Loucy (cell line): Measurements from ENCODE around the gene ZNRF1.

ENCODE experiments used
- H2AFZ ChIP-seq: fragments of 200-600 bp; sonication (generic); 2 replicates; pipeline ENCODE4 v1.6.0; 2016; ENCODE audit warnings: antibody characterized with exemption, mild to moderate bottlenecking, low read length, moderate library complexity
- H3F3A ChIP-seq: fragments of 200-600 bp; 2 replicates; pipeline ENCODE4 v1.6.0; 2016; ENCODE audit warnings: antibody characterized with exemption, low read depth, mild to moderate bottlenecking
- H3K27me3 ChIP-seq: fragments of 200-600 bp; sonication (generic); 2 replicates; pipeline ENCODE4 v1.6.1; 2014; ENCODE audit warnings: low read length, mild to moderate bottlenecking; ENCODE audit not compliant: insufficient read depth, poor library complexity, severe bottlenecking
- H3K36me3 ChIP-seq: fragments of 200-600 bp; sonication (generic); 2 replicates; pipeline ENCODE4 v1.6.1; 2016; ENCODE audit warnings: low read length; ENCODE audit not compliant: insufficient read depth
- H3K4me1 ChIP-seq: fragments of 200-600 bp; sonication (generic); 2 replicates; pipeline ENCODE4 v1.5.1; 2014; ENCODE audit warnings: low read length, mild to moderate bottlenecking; ENCODE audit not compliant: insufficient read depth, poor library complexity, severe bottlenecking
- H3K4me2 ChIP-seq: fragments of 200-600 bp; sonication (generic); 2 replicates; pipeline ENCODE4 v1.6.0; 2014; ENCODE audit warnings: antibody characterized with exemption, low read length, low read depth, mild to moderate bottlenecking; ENCODE audit not compliant: poor library complexity, severe bottlenecking
- H3K4me3 ChIP-seq: fragments of 200-600 bp; sonication (generic); 2 replicates; pipeline ENCODE4 v1.5.1; 2014; ENCODE audit warnings: low read length, mild to moderate bottlenecking, mixed read lengths; ENCODE audit not compliant: poor library complexity, severe bottlenecking
- H3K79me2 ChIP-seq: fragments of 200-600 bp; sonication (generic); 2 replicates; pipeline ENCODE4 v1.6.1; 2014; ENCODE audit warnings: low read length; ENCODE audit not compliant: insufficient read depth
- H3K9ac ChIP-seq: fragments of 200-600 bp; sonication (generic); 2 replicates; pipeline ENCODE4 v1.6.0; 2014; ENCODE audit warnings: mild to moderate bottlenecking, low read depth, low read length, moderate library complexity; ENCODE audit not compliant: poor library complexity, severe bottlenecking
- H3K9me2 ChIP-seq: fragments of 200-600 bp; sonication (generic); replicated peaks from 2 replicates; pipeline ENCODE4 v1.6.1; 2016; ENCODE audit warnings: low read depth, low read length, mixed read lengths
- H3K9me3 ChIP-seq: fragments of 200-600 bp; sonication (generic); 2 replicates; pipeline ENCODE4 v1.6.1; 2014; ENCODE audit warnings: mild to moderate bottlenecking, antibody characterized with exemption, low read length, low read depth; ENCODE audit not compliant: insufficient read depth
- H4K20me1 ChIP-seq: fragments of 200-600 bp; sonication (generic); 2 replicates; pipeline ENCODE4 v1.6.0; 2014; ENCODE audit warnings: antibody characterized with exemption, low read length, mild to moderate bottlenecking; ENCODE audit not compliant: insufficient read depth, poor library complexity, severe bottlenecking
- EZH2phosphoT487 ChIP-seq: fragments of 200-600 bp; IDR thresholded peaks from 2 replicates; pipeline ENCODE4 v1.6.1; 2018; ENCODE audit warnings: antibody characterized with exemption, mild to moderate bottlenecking, moderate library complexity, borderline replicate concordance
- TF ChIP-seq, protein P1 (sequence below): fragments of 200-600 bp; sonication (generic); conservative IDR thresholded peaks from 2 replicates; pipeline ENCODE4 v1.5.1; 2014; ENCODE audit warnings: mild to moderate bottlenecking, antibody characterized with exemption, low read length

ZNRF1 gene

GRCh38 chr16:75147968-75148310 is 149.1 kb downstream of the ZNRF1 start:
- Histone ChIP-seq H3K9me3 (peaks cover 15% of the 10 kb centered on the region), H3K27me3 (no peaks in the 10 kb centered on the region), H3K4me1 (peaks cover 9% of the 10 kb centered on the region), H3K4me2 (peak overlapping the region; percentile 99), H3F3A (no peaks in the 10 kb centered on the region), H3K9ac (no peak overlapping the region), H3K4me3 (peak overlapping the region; percentile 90), H3K79me2 (peaks cover 39% of the 10 kb centered on the region), H3K9me2 (no peaks in the 10 kb centered on the region), H3K36me3 (no peaks in the 10 kb centered on the region), H4K20me1 (peaks cover 8% of the 10 kb centered on the region), H2AFZ (peak overlapping the region; percentile 92)
- TF ChIP-seq, protein P1, sequence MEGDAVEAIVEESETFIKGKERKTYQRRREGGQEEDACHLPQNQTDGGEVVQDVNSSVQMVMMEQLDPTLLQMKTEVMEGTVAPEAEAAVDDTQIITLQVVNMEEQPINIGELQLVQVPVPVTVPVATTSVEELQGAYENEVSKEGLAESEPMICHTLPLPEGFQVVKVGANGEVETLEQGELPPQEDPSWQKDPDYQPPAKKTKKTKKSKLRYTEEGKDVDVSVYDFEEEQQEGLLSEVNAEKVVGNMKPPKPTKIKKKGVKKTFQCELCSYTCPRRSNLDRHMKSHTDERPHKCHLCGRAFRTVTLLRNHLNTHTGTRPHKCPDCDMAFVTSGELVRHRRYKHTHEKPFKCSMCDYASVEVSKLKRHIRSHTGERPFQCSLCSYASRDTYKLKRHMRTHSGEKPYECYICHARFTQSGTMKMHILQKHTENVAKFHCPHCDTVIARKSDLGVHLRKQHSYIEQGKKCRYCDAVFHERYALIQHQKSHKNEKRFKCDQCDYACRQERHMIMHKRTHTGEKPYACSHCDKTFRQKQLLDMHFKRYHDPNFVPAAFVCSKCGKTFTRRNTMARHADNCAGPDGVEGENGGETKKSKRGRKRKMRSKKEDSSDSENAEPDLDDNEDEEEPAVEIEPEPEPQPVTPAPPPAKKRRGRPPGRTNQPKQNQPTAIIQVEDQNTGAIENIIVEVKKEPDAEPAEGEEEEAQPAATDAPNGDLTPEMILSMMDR, result no peak
- TF ChIP-seq EZH2phosphoT487, result no peak

DNA sequence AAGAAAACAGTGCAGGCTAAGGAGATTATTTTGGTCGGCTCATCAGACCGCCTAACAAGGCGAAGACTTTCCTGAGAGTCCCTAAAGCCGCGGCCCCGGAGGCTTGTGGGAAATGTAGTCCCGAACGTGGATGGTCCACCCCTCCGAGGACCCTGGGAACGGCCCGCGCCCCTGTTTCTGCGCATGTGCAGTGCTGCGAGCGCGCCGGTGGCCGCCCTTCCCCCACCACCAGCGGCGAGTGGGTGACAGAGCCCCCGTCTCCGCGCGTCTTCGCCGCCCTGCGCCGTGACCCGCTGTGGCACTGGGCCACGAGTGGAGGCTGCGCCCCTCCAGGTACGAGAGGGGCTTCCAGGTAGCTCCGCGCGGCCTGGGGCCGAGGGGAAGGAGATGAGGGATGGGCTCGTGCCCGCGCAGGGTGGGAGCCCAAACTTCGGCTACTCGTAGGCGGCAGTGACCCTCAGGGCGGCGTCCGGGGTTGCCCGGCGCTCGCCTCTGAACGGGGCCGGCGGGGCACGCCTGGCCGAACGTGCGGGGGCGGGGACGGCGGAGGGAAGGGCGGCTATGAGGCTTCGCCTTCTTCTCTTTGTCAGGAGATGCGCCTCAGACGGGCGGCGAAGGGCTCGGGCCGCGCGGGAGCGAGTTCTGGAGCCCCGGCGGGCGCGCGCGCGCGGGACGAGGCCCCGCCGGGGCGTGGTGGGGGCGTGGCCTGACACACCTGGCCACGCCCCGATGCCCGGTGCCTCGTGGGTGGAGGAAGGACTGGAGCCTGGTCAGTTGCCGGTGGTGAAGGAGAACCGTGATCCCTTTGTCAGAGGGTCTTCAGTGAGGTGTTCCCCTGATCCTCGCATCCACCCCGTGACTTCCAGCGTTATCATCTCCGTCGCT is 149.7 kb downstream of the ZNRF1 start, which contains the start of gene ZFP1:
ZFP1 (plus strand) TSS at position 214 of the 885 bp plus-strand sequence. CDS start 4,428 bp downstream, outside the sequence.
- Histone ChIP-seq H2AFZ (peak within 1 kb of the TSS; percentile 92), H3K9me3 (peaks cover 15% of the 10 kb centered on the region), H3K9ac (peak within 1 kb of the TSS; percentile 89), H3K4me1 (peaks cover 9% of the 10 kb centered on the region), H3K27me3 (no peaks in the 10 kb centered on the region), H4K20me1 (peaks cover 8% of the 10 kb centered on the region), H3K9me2 (no peaks in the 10 kb centered on the region), H3K4me3 (peak within 1 kb of the TSS; percentile 90), H3K79me2 (peaks cover 45% of the 10 kb centered on the region), H3K4me2 (peak within 1 kb of the TSS; percentile 99), H3K36me3 (no peaks in the 10 kb centered on the region), H3F3A (no peaks in the 10 kb centered on the region)
- TF ChIP-seq EZH2phosphoT487, result no peak
- TF ChIP-seq, protein P1, result no peak

GRCh38 chr16:75151798-75152197 is 153.0 kb downstream of the ZNRF1 start:
- Histone ChIP-seq H3K9me2 (no peaks in the 10 kb centered on the region), H3K4me3 (no peak overlapping the region), H3K79me2 (peaks cover 56% of the 10 kb centered on the region), H3F3A (no peaks in the 10 kb centered on the region; the same call in 1 of the 2 replicates), H3K9me3 (peaks cover 15% of the 10 kb centered on the region), H2AFZ (no peak overlapping the region), H4K20me1 (peaks cover 8% of the 10 kb centered on the region), H3K36me3 (peaks cover 8% of the 10 kb centered on the region; the same call in 1 of the 2 replicates), H3K27me3 (no peaks in the 10 kb centered on the region), H3K4me1 (peaks cover 9% of the 10 kb centered on the region), H3K9ac (no peak overlapping the region), H3K4me2 (no peak overlapping the region)
- TF ChIP-seq EZH2phosphoT487, result no peak
- TF ChIP-seq, protein P1, result no peak
